ENCODE measurements around the gene SLC2A10. TPM values are rescaled to one million over a fixed set of nuclear protein-coding genes. Genes with fewer than 3 reads are reported as not detected.

The SLC2A10 gene
- total RNA-seq, 4 donors from 2014 or later, result 33.7 to 53.0 (median 51.1) TPM

DNA sequence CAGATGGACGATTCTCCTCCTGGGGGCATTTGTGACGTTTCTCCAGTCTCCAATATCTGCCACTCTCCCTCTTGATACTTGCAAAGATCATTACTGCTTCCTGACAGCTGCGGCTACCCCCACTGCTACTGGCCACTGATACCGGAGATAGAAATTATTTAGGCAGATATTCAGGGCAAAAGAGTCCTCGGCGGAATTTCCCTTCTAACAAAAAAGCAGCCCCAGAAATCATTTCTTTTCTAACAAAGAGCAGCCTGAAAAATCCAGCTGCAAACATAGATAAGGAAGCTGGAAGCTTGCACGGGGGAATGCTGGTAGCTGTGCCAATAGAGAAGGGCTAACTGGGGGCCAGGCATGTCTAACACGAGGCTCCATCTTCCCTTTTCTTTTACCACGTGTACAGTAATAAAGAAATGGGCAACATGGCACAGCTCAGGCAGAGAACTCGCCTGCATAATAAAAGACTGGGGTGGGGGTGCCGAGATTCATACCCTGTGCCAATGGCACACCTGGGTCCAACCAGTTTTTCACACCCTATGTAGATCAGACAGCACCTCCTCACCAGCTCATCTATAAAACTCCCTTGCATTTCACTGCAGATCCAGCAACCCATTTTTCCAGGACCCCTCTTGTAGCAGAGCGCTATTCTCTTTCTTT, 26.3 kb upstream of the SLC2A10 start:
- TF ChIP-seq POLR2A (IDR thresholded peaks at IDR 0.05), result no peak
- TF ChIP-seq, protein P1, sequence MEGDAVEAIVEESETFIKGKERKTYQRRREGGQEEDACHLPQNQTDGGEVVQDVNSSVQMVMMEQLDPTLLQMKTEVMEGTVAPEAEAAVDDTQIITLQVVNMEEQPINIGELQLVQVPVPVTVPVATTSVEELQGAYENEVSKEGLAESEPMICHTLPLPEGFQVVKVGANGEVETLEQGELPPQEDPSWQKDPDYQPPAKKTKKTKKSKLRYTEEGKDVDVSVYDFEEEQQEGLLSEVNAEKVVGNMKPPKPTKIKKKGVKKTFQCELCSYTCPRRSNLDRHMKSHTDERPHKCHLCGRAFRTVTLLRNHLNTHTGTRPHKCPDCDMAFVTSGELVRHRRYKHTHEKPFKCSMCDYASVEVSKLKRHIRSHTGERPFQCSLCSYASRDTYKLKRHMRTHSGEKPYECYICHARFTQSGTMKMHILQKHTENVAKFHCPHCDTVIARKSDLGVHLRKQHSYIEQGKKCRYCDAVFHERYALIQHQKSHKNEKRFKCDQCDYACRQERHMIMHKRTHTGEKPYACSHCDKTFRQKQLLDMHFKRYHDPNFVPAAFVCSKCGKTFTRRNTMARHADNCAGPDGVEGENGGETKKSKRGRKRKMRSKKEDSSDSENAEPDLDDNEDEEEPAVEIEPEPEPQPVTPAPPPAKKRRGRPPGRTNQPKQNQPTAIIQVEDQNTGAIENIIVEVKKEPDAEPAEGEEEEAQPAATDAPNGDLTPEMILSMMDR (IDR thresholded peaks at IDR 0.05), result no peak

DNA sequence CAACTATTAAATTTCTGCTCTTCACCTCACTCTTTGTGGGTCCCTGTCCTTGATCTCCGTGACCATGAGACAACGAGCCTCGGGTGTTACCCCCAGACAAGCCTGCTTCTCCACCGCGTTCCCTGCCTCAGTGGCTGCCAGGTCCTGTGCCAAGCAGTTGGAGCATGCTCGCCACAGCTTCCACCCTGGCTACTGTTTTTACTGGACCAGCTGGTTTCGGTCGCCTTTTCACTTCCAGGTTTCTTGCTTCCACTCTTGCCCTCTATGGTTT, 25.8 kb upstream of the SLC2A10 start:
- peaks cover 18 to 28% of the 10 kb centered on the region in 2 donors for H3K4me1 ChIP-seq
- DNase-seq, result no peak
- H3K27me3 ChIP-seq, result no peaks in the 10 kb centered on the region
- WGBS, 2 donors, result 23 to 30% methylated on average over 8 of the region's 8 CpGs
- no peak overlapping the region for H3K27ac ChIP-seq
- TF ChIP-seq, protein P1 (IDR thresholded peaks at IDR 0.05), result no peak
- TF ChIP-seq POLR2A (IDR thresholded peaks at IDR 0.05), result no peak
- H3K4me3 ChIP-seq (replicated peaks in 1 of 3), result no peak overlapping the region
- peaks cover 0 to 10% of the 10 kb centered on the region in 2 donors for H3K36me3 ChIP-seq
- intact Hi-C loops (cut with DNase I), result loop anchor here (5.0 kb wide), 1 partner anchor 161 kb away; no protein-coding TSS in a partner anchor
- no peaks in the 10 kb centered on the region for H3K9me3 ChIP-seq

More for the DNA sequence above, 26.3 kb upstream of the SLC2A10 start:
- Histone ChIP-seq H3K4me1 (peaks cover 13 to 24% of the 10 kb centered on the region in 2 donors), H3K4me3 (replicated peaks in 1 of 3) (no peak overlapping the region), H3K27ac (no peak overlapping the region), H3K36me3 (peaks cover 0 to 10% of the 10 kb centered on the region in 2 donors), H3K27me3 (no peaks in the 10 kb centered on the region), H3K9me3 (no peaks in the 10 kb centered on the region)
- intact Hi-C loops (cut with DNase I), result loop anchor here (5.0 kb wide), 1 partner anchor 161 kb away; no protein-coding TSS in a partner anchor
- 52 to 59% methylated on average over 12 of the region's 12 CpGs for WGBS, 2 donors
- no peak for DNase-seq

DNA sequence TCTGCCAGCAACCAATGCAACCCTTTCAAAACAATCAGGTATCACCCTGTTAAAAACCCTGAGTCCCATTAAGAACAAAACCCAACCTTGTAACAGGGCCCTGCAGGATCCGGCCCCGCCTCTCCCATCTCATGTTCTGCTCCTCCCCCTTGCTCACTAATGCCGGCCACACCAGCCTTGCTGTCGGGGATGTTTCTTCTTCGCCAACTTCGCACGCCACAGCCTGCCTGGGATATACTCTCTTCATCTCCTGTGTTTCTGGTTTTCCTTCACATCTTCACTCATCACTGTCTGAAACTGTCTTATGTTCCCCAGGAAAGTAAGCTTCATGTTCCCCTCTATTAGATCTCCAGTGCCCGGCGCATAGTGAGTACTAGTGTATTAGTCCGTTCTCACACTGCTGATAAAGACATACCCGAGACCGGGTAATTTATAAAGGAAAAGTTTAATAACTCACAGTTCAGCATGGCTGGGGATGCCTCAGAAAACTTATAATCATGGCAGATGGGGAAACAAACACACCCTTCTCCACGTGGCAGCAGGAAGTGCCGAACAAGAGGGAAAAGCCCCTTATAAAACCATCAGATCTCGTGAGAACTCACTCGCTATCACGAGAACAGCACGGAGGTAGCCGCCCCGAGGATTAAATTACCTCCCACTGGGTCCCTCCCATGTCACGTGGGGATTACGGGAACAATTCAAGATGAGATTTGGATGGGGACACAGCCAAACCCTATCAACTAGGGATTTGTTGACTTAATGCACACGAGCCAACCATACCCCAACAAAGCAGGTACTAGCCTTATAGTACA, 25.3 kb upstream of the SLC2A10 start:
- DNase-seq, result peak; percentile 61 to 68
- Histone ChIP-seq H3K36me3 (peaks cover 0 to 10% of the 10 kb centered on the region in 2 donors), H3K27me3 (no peaks in the 10 kb centered on the region), H3K4me1 (peaks cover 18 to 28% of the 10 kb centered on the region in 2 donors), H3K9me3 (no peaks in the 10 kb centered on the region), H3K27ac (peak overlapping the region in 1 of 3 donors; percentile 16), H3K4me3 (replicated peaks in 1 of 3) (peak overlapping the region in 1 of 3 donors; percentile 17)
- TF ChIP-seq, protein P1 (IDR thresholded peaks at IDR 0.05), result no peak
- TF ChIP-seq POLR2A (IDR thresholded peaks at IDR 0.05), result peak in 1 of 2 donors; percentile 29
- WGBS, 2 donors, result 38% methylated on average over 23 of the region's 23 CpGs
- intact Hi-C loops (cut with DNase I), result loop anchor here (5.0 kb wide), 1 partner anchor 162 kb away; no protein-coding TSS in a partner anchor

- WGBS, 2 donors, result 21 to 22% methylated on average over 20 of the region's 20 CpGs
- Histone ChIP-seq H3K4me1 (peaks cover 16 to 22% of the 10 kb centered on the region in 2 donors), H3K36me3 (peaks cover 0 to 10% of the 10 kb centered on the region in 2 donors), H3K27me3 (no peaks in the 10 kb centered on the region), H3K9me3 (no peaks in the 10 kb centered on the region), H3K4me3 (replicated peaks in 1 of 3) (peak overlapping the region; percentile 72 to 74 (median 73)), H3K27ac (peak overlapping the region; percentile 69 to 93 (median 92))
- intact Hi-C loops (cut with DNase I), result no loop called here
- no peak for DNase-seq
- no peak for TF ChIP-seq POLR2A (IDR thresholded peaks at IDR 0.05)
- TF ChIP-seq, protein P1 (IDR thresholded peaks at IDR 0.05), result no peak
Measured at GRCh38 chr20:46688151-46689081, 21.0 kb upstream of the SLC2A10 start.
